Measurements from ENCODE around the gene STIM2.

Gene STIM2

GRCh38 chr4:26900765-26901164 is 40.1 kb downstream of the STIM2 start:
- no peak for DNase-seq (ENCODE audit: low read depth, low spot score)

DNA sequence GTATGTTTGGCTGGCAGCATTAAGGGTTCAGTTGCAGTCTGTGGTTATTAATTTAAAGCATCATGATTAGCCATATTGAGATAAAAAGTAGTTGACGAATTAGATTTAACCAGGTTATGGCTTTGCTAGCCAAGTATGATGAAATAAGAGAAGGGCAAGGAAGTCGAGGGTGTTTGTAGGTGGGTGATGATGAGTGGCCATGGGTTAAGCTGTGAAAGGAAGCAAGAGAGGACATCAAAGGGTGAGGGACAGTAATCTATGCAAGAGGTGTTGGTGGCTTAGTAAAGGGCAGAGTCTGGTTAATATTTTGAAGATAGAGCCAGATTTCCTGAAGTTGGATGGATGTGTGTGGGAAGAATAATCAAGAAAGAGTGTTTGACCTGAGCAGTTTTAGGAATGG is 44.5 kb downstream of the STIM2 start:
- DNase-seq (ENCODE audit: low read depth, low spot score): no peak

DNA sequence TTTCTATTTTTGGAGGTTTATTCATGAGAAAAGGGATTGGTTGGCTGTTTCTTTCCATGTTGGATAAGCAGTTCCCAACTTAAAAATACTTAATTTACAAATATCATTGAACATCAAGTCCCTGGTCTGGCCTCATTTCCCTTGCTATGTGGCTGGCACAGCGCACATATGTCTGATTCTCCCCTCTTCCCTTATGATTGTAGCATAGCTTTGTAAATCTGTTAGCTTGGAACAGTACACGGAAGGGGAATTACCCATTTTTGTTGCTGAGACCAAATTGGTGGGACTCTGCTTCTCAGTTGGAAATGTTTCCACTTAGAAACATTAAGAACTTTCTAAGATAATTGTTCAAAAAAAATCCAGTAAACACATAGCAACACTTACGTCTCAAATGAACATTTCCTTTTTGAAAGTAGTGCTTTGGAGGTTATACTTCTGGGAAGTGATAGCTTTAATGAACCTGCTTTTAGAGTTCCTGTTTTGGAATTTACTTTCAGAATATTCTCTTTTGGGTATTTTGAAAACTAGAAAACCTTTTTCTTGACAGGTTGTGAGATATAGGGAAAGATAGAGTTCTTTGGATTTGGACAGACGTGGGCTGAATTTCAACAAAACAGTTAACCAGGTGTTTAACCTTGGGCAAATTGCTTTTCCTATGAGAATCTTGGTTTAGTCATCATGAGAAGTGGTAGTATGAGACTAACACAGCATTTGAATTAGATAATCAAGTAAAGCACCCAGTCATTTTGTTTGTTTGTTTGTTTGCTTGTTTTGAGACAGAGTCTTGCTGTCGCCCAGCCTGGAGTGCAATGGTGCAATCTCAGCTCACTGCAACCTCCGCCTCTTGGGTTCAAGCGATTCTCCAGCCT is 47.3 kb downstream of the STIM2 start:
- no peak for DNase-seq (ENCODE audit: low read depth, low spot score)

DNA sequence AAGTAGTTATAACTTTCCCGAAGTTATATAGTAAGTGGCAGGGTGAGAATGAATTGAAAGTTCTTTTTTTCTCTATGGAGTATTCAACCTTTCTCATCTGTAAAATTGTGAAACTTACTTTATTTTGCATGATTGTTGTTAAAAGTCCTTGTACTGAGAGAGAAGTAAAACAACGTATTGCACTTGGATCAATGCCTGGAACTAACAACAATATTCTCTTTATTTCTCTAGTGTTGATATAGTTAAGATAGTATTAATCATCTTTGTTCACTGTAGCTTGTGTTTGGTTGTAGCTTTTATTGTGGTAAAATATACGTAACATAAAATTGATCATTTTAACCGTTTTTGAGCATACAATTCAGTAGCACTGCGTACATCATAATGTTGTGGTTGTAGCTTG is 48.7 kb downstream of the STIM2 start:
- no peak for DNase-seq (ENCODE audit: low read depth, low spot score)

GRCh38 chr4:26911254-26911653 is 50.6 kb downstream of the STIM2 start:
- DNase-seq (ENCODE audit: low read depth, low spot score): no peak

- no peak for DNase-seq (ENCODE audit: low read depth, low spot score)
Observed at GRCh38 chr4:26912069-26912468, 51.4 kb downstream of the STIM2 start.

GRCh38 chr4:26912810-26913209 is 52.2 kb downstream of the STIM2 start:
- no peak for DNase-seq (ENCODE audit: low read depth, low spot score)

DNA sequence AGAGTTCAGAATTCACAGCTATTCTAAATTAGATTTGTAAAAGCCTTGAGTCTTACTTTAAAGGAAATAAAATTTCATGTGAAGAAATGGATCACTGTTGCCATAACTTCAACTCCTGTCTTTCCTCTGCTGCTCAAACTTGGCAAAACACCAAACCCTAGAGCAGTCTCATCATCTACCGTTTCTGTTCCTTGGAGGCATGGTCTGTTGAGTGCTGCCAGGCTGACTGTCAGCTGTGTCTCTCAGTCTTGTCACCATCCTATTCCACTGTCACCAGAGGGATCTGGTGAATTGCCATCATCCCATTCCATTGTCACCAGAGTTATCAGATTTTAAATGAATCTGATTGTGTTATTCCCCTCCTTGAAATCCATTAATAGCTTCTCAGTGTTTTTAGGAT is 55.6 kb downstream of the STIM2 start:
- DNase-seq (ENCODE audit: low read depth, low spot score): no peak

- no peak for DNase-seq (ENCODE audit: low read depth, low spot score)
Observed at GRCh38 chr4:26930964-26931363, 70.3 kb downstream of the STIM2 start.

DNA sequence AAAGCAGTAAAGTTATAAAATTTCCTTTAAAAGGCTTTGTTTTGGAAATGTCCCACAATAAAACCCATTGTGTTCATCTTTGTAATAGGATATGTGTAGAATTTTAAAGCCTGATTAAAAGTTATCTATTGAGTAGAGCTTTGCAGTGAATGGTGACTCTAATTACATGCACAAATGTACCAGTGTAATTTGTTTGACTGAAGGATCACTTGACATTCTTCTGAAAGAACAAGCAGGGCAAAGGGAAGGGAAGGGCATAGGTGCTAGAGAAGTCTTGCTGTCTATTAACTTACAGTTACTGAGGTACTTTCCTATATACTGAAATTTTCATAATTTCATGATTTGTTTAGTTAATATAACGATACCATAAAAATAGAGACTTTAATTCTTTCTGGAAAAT is 70.8 kb downstream of the STIM2 start:
- no peak for DNase-seq (ENCODE audit: low read depth, low spot score)

DNA sequence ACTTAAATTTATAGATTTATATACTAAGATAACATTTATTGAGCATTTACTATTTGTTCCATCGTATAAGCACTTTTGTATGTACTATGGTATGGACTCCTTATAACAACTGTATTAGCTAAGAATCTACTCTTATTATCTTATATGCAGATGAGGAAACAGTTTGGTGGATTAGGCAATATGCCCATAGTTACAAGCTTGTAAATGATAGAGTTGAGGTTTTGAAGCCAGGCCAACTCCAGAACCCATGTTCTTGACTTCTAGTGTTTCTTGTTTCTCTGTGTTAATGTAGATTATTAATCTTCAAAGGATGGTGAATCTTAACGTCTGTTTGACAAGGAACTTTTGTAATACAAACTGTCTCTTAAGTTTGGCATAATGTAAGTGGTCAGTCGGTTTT is 71.3 kb downstream of the STIM2 start:
- DNase-seq (ENCODE audit: low read depth, low spot score): no peak

DNA sequence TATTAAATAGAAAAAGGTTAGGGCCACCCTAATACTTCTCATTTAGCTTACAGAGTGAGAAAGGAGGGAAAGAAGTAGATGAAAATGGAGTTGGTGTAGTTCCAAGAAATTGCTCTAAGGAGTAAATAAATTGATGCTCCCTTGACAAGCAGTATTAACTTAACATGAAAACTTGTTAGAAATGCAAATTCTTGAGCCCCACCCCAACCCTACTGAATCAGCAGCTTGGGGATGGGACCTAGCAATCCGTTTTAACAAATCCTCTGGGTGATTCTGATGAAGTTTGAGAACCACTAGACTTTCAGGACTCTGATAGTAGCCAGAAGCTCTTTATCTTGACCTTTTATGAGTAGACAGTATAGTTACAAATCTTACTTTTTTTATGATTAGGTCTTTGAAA is 74.8 kb downstream of the STIM2 start:
- no peak for DNase-seq (ENCODE audit: low read depth, low spot score)

- no peak for DNase-seq (ENCODE audit: low read depth, low spot score)
Observed at GRCh38 chr4:26936284-26937065, 75.8 kb downstream of the STIM2 start.

DNA sequence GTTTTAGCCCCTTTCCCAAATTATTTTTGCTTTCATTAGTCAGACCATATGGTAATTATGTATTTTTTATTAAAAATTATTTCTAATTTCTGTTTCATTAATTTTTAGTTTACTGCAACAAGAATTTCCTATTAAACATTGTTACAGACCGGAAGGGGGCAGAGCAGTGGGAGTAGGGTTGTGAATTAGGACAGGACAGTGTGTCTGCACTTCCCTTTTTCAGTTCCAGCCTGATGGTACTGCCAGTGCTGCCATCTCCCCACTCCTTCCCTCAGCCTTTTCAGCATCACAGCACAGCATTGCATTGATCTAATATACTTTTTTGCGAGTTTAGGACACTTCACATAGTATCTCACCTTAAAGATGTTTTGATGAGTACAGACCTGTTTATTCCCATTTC is 76.5 kb downstream of the STIM2 start:
- DNase-seq (ENCODE audit: low read depth, low spot score): no peak

- DNase-seq (ENCODE audit: low read depth, low spot score): no peak
Observed at GRCh38 chr4:26937567-26937966, 76.9 kb downstream of the STIM2 start.

DNA sequence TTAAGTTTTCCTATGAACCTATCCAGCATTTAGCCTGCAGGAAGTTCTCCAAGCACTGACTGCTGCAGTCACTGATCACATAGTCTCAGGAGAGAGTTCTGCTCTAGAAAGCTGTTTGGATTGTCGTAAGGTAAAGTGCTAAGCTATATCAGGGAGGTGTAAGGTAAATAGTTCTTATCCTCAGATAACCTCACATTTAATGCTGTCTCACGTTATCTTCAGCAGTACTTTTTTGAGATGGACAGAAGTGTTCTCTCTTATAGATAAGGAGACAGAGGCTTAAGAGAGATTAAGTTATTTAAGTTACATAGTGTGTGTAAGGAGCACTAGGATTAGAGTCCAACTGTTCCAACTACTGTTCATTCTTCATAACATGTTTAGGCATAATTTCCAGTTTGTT is 77.9 kb downstream of the STIM2 start:
- no peak for DNase-seq (ENCODE audit: low read depth, low spot score)

- no peak for DNase-seq (ENCODE audit: low read depth, low spot score)
Observed at GRCh38 chr4:26941951-26942350, 81.3 kb downstream of the STIM2 start.

DNA sequence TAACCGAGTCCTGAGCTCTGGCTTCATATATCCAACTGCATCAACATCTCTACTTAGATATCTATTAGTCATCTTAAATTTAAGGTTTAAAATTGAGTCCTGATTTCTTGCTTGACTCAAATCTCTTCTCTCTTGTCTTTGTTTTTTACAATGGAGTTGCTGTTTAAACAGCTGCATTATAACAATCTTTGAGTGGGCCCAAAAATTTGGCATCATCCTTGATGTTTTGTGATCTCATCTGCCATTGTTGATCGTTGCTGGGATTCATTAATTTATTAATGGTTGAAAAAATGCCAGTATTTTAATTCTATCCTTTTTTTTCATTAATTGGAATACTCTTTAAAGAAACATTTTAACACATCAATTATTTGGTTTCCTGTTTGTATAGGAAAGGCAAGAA is 82.2 kb downstream of the STIM2 start:
- DNase-seq (ENCODE audit: low read depth, low spot score): no peak

DNA sequence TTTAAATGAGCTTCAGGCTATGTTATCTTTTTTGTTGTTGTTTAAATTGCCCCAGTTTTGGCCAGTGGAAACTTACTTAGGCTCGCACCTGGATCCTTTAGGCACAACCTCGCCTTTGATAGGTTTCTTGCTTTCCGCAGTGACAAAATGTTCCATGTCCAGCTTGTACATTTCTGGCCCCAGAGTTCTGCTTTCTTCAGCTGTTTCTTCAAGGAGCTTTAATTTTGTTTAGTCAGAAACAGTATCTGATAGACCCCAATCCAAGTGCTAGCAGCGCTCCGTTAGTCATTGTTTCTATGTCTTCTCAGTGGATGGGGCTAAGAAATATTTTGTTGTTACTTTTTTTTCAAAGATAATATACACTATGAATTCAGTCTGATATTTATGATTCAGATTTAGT is 82.8 kb downstream of the STIM2 start:
- no peak for DNase-seq (ENCODE audit: low read depth, low spot score)

- DNase-seq (ENCODE audit: low read depth, low spot score): no peak
Observed at GRCh38 chr4:26945794-26946193, 85.2 kb downstream of the STIM2 start.

DNA sequence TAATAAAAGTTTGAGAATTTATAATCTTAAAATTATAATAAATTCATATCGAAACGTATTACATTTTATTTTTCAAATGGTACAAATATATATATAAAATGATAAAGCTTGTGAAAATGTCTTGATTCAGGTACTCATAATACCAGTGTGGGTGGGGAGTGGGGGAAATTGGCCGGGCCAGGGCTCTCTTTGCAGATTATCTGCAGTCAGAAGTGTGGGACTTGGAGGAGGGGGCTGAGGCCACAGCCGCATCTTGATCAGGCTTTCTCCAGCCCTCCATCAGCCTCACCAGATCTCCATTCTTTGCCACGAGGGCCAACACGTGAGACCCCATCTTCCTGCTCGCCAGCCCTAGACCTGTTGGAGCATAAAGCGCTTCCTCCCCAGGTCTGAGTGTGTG is 86.7 kb downstream of the STIM2 start:
- DNase-seq (ENCODE audit: low read depth, low spot score): no peak

- DNase-seq (ENCODE audit: low read depth, low spot score): no peak
Observed at GRCh38 chr4:26950446-26950845, 89.8 kb downstream of the STIM2 start.

- DNase-seq (ENCODE audit: low read depth, low spot score): no peak
Observed at GRCh38 chr4:26952891-26953290, 92.2 kb downstream of the STIM2 start.

Measured in activated CD4-positive, CD25-positive, alpha-beta regulatory T cell treated with anti-CD3 and anti-CD28 coated beads, Interleukin-2, amount 50 U/mL, for 16 hours (primary cell).